H9 (cell line): Measurements from ENCODE around the gene WFDC5. TPM values are rescaled to one million over a fixed set of nuclear protein-coding genes. Genes with fewer than 3 reads are reported as not detected.
"Not testable (repeated sequence)": the region's sequence is repeated elsewhere in the genome, so short reads cannot be mapped to it uniquely, and the experiment has no call there.

Experiments
- DNase-seq: peaks from one replicate; pipeline ENCODE4 v3.0.0-alpha.2; 2017
- H2AFZ ChIP-seq: one replicate; pipeline ENCODE4 v1.6.1; 2013; ENCODE audit warnings: mild to moderate bottlenecking, low read length, control low read depth, moderate library complexity
- H2AK5ac ChIP-seq: 2 replicates; pipeline ENCODE4 v1.6.1; 2013; ENCODE audit warnings: low read length, control low read depth, mixed read lengths; ENCODE audit not compliant: insufficient read length
- H2BK120ac ChIP-seq: one replicate; pipeline ENCODE4 v1.6.1; 2013; ENCODE audit warnings: low read depth, mild to moderate bottlenecking, low read length, control low read depth, inconsistent platforms; ENCODE audit not compliant: poor library complexity, severe bottlenecking
- H2BK12ac ChIP-seq: 2 replicates; pipeline ENCODE4 v1.6.1; 2013; ENCODE audit warnings: low read length, control low read depth, mixed read lengths, low read depth; ENCODE audit not compliant: insufficient read length
- H2BK15ac ChIP-seq: 2 replicates; pipeline ENCODE4 v1.6.1; 2013; ENCODE audit warnings: low read depth, low read length, control low read depth
- H2BK20ac ChIP-seq: one replicate; pipeline ENCODE4 v1.6.1; 2013; ENCODE audit warnings: low read depth, mild to moderate bottlenecking, low read length, control low read depth, inconsistent platforms; ENCODE audit not compliant: poor library complexity, severe bottlenecking
- H2BK5ac ChIP-seq: 2 replicates; pipeline ENCODE4 v1.6.1; 2013; ENCODE audit warnings: low read length, control low read depth, mixed read lengths; ENCODE audit not compliant: insufficient read length
- H3K14ac ChIP-seq: 2 replicates; pipeline ENCODE4 v1.6.1; 2013; ENCODE audit warnings: low read length, control low read depth; ENCODE audit not compliant: insufficient read depth
- H3K18ac ChIP-seq: 2 replicates; pipeline ENCODE4 v1.6.1; 2013; ENCODE audit warnings: low read depth, mild to moderate bottlenecking, mixed read lengths, low read length, control low read depth; ENCODE audit not compliant: insufficient read length
- H3K23ac ChIP-seq: 2 replicates; pipeline ENCODE4 v1.6.1; 2013; ENCODE audit warnings: low read length, control low read depth, mixed read lengths, low read depth; ENCODE audit not compliant: insufficient read length
- H3K23me2 ChIP-seq: 2 replicates; pipeline ENCODE4 v1.6.1; 2013; ENCODE audit warnings: low read depth, mild to moderate bottlenecking, mixed read lengths, low read length, control low read depth; ENCODE audit not compliant: insufficient read length, poor library complexity, severe bottlenecking
- H3K27ac ChIP-seq: 2 replicates; pipeline ENCODE4 v1.5.1; 2013; ENCODE audit warnings: low read length, control low read depth, mixed read lengths, low read depth; ENCODE audit not compliant: insufficient read length
- H3K27me3 ChIP-seq: 2 replicates; pipeline ENCODE4 v1.6.1; 2013; ENCODE audit warnings: low read length, control low read depth, inconsistent platforms; ENCODE audit not compliant: insufficient read depth
- H3K4ac ChIP-seq: 2 replicates; pipeline ENCODE4 v1.6.1; 2013; ENCODE audit warnings: low read depth, mild to moderate bottlenecking, control low read depth, inconsistent platforms, low read length, moderate library complexity
- H3K4me1 ChIP-seq: 2 replicates; pipeline ENCODE4 v1.6.1; 2013; ENCODE audit warnings: low read length, control low read depth, inconsistent platforms; ENCODE audit not compliant: insufficient read depth
- H3K4me2 ChIP-seq: 2 replicates; pipeline ENCODE4 v1.6.1; 2013; ENCODE audit warnings: low read length, control low read depth, mixed read lengths; ENCODE audit not compliant: insufficient read length, insufficient read depth
- H3K56ac ChIP-seq: 2 replicates; pipeline ENCODE4 v1.6.1; 2013; ENCODE audit warnings: low read depth, mild to moderate bottlenecking, mixed read lengths, low read length, control low read depth; ENCODE audit not compliant: insufficient read length
- H3K79me1 ChIP-seq: 2 replicates; pipeline ENCODE4 v1.6.1; 2013; ENCODE audit warnings: low read depth, mild to moderate bottlenecking, moderate library complexity, low read length, control low read depth, inconsistent platforms; ENCODE audit not compliant: insufficient read depth, poor library complexity, severe bottlenecking
- H3K79me2 ChIP-seq: 2 replicates; pipeline ENCODE4 v1.6.1; 2013; ENCODE audit warnings: low read length, control low read depth, inconsistent platforms; ENCODE audit not compliant: insufficient read depth
- H3K9ac ChIP-seq: 2 replicates; pipeline ENCODE4 v1.6.1; 2013; ENCODE audit warnings: low read length, control low read depth, mixed read lengths; ENCODE audit not compliant: insufficient read length; ENCODE audit errors: extremely low read depth
- H3K9me3 ChIP-seq: one replicate; pipeline ENCODE4 v1.6.1; 2013; ENCODE audit warnings: low read depth, low read length, inconsistent platforms; ENCODE audit not compliant: control insufficient read depth
- H3T11ph ChIP-seq: one replicate; pipeline ENCODE4 v1.6.1; 2013; ENCODE audit warnings: mild to moderate bottlenecking, low read length, control low read depth, inconsistent platforms
- H4K20me1 ChIP-seq: one replicate; pipeline ENCODE4 v1.6.1; 2013; ENCODE audit not compliant: control insufficient read depth, insufficient read length, insufficient read depth
- H4K5ac ChIP-seq: 2 replicates; pipeline ENCODE4 v1.6.1; 2013; ENCODE audit warnings: low read depth, mild to moderate bottlenecking, mixed read lengths, low read length, control low read depth; ENCODE audit not compliant: insufficient read length
- H4K8ac ChIP-seq: replicated peaks from 2 replicates; pipeline ENCODE4 v1.6.1; 2013; ENCODE audit warnings: low read length, control low read depth, mixed read lengths, low read depth; ENCODE audit not compliant: insufficient read length
- H4K91ac ChIP-seq: 2 replicates; pipeline ENCODE4 v1.6.1; 2013; ENCODE audit warnings: low read depth, mild to moderate bottlenecking, moderate library complexity, mixed read lengths, low read length, control low read depth; ENCODE audit not compliant: insufficient read length
- H3K27ac Mint-ChIP-seq, 3 experiments: 2 replicates in 2 of 3; 3 replicates in 1 of 3; pipeline ENCODE4 v1.8.0; 2020 to 2021; ENCODE audit warnings: mixed read lengths in 3 of 3, mild to moderate bottlenecking in 1 of 3, moderate library complexity in 1 of 3
- H3K27me3 Mint-ChIP-seq: 2 replicates; pipeline ENCODE4 v1.8.0; 2021; ENCODE audit warnings: low read depth, mild to moderate bottlenecking, moderate library complexity, mixed read lengths
- H3K36me3 Mint-ChIP-seq, 3 experiments: 2 replicates in 2 of 3; 3 replicates in 1 of 3; pipeline ENCODE4 v1.8.0; 2020 to 2021; ENCODE audit warnings: low read depth in 3 of 3, mixed read lengths in 3 of 3; ENCODE audit not compliant: insufficient read depth in 1 of 3
- H3K4me1 Mint-ChIP-seq, 2 experiments: 2 replicates each; pipeline ENCODE4 v1.8.0; 2020; ENCODE audit warnings: mixed read lengths in 2 of 2
- H3K4me3 Mint-ChIP-seq, 2 experiments: 2 replicates in 1 of 2; 3 replicates in 1 of 2; pipeline ENCODE4 v1.8.0; 2020 to 2021; ENCODE audit warnings: mild to moderate bottlenecking in 2 of 2, mixed read lengths in 2 of 2, moderate library complexity in 1 of 2
- H3K9me3 Mint-ChIP-seq, 2 experiments: 2 replicates in 1 of 2; 3 replicates in 1 of 2; pipeline ENCODE4 v1.8.0; 2020; ENCODE audit warnings: mild to moderate bottlenecking in 2 of 2, mixed read lengths in 2 of 2, moderate library complexity in 1 of 2
- CTCF ChIP-seq: fragments of 200-600 bp; sonication (generic); conservative IDR thresholded peaks from 3 replicates; pipeline ENCODE4 v1.8.0; 2021; ENCODE audit warnings: antibody characterized with exemption, mild to moderate bottlenecking
- WGBS: extraction: QIAGEN DNeasy Blood & Tissue Kit; methylation state at CpG from one replicate; pipeline ENCODE4 v1.1.7; 2013; ENCODE audit warnings: missing lambda C conversion rate, low lambda C conversion rate, mixed read lengths; ENCODE audit not compliant: insufficient read length; ENCODE audit errors: extremely low coverage; 5-methylcytosine and 5-hydroxymethylcytosine counted together
- total RNA-seq: library from RNA; stranded (reverse); gene quantifications from 2 replicates; pipeline ENCODE4 v1.2.1, GENCODE V29; 2021

WFDC5 gene
- total RNA-seq, 1 experiment from 2014 or later = not detected

DNA sequence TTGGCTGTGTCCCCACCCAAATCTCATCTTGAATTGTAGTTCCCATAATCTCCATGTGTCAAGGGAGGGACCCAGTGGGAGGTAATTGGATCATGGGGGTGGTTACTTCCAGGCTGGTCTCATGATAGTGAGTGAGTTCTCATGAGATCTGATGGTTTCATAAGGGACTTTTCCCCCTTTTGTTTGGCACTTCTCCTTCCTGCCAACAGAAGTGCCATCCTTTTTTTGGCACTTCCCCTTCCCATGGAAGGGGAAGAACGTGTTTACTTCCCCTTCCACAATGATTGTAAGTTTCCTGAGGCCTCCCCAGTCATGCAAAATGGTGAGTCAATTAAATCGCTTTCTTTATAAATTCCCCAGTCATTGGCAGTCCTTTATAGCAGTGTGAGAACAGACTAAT, 41.7 kb upstream of the WFDC5 start:
- H4K8ac ChIP-seq = no peak overlapping the region

GRCh38 chr20:45154794-45155193, 39.8 kb upstream of the WFDC5 start:
- H4K91ac ChIP-seq, H3K79me2 ChIP-seq, H3K27ac Mint-ChIP-seq, H3K27me3 ChIP-seq, DNase-seq, H3K9me3 ChIP-seq, H3K79me1 ChIP-seq, H3K4me1 Mint-ChIP-seq, H2BK5ac ChIP-seq, H3K14ac ChIP-seq, H3K27me3 Mint-ChIP-seq, H2BK20ac ChIP-seq, H3K18ac ChIP-seq, H3K9ac ChIP-seq, H3K4me3 Mint-ChIP-seq, H2BK12ac ChIP-seq, H3K56ac ChIP-seq, H2AFZ ChIP-seq, H3K27ac ChIP-seq, H3K4me1 ChIP-seq, H3K23me2 ChIP-seq, H3K23ac ChIP-seq, H2AK5ac ChIP-seq, H4K20me1 ChIP-seq, H2BK120ac ChIP-seq, H4K5ac ChIP-seq, H3T11ph ChIP-seq, H3K36me3 Mint-ChIP-seq, H3K4me2 ChIP-seq, H2BK15ac ChIP-seq, H3K4ac ChIP-seq, H4K8ac ChIP-seq: not testable (repeated sequence)
- H3K9me3 Mint-ChIP-seq = peaks cover 11 to 23% of the 10 kb centered on the region in 2 experiments
- no CpG with 5 or more reads among the region's 1 CpG for WGBS

More for the DNA sequence above, 41.7 kb upstream of the WFDC5 start:
- Histone ChIP-seq H2BK15ac (no peak overlapping the region), H4K91ac (no peak overlapping the region), H3K4me2 (no peak overlapping the region), H2BK120ac (no peak overlapping the region), H2BK12ac (no peak overlapping the region), H3K79me1 (no peaks in the 10 kb centered on the region), H4K20me1 (no peaks in the 10 kb centered on the region), H3K18ac (no peak overlapping the region), H3K9me3 (no peaks in the 10 kb centered on the region), H2AFZ (no peak overlapping the region), H4K5ac (no peak overlapping the region), H3K4me1 (no peaks in the 10 kb centered on the region), H3K23me2 (no peaks in the 10 kb centered on the region), H3K27me3 (no peaks in the 10 kb centered on the region), H2AK5ac (no peak overlapping the region), H3K14ac (no peak overlapping the region), H3K27ac (no peak overlapping the region), H3T11ph (no peak overlapping the region), H3K23ac (no peak overlapping the region), H2BK5ac (no peak overlapping the region), H3K9ac (no peak overlapping the region), H2BK20ac (no peak overlapping the region), H3K4ac (no peak overlapping the region), H3K79me2 (no peaks in the 10 kb centered on the region), H3K56ac (no peak overlapping the region)
- no peak overlapping the region for H3K27ac Mint-ChIP-seq
- H3K4me3 Mint-ChIP-seq = no peak overlapping the region
- H3K4me1 Mint-ChIP-seq = no peaks in the 10 kb centered on the region
- H3K9me3 Mint-ChIP-seq = peaks cover 11 to 25% of the 10 kb centered on the region in 2 experiments
- no peaks in the 10 kb centered on the region; a peak in 1 of 7 replicates for H3K36me3 Mint-ChIP-seq
- TF ChIP-seq CTCF = no peak
- peaks cover 7% of the 10 kb centered on the region for H3K27me3 Mint-ChIP-seq
- DNase-seq = no peak
- WGBS = no CpG with 5 or more reads among the region's 2 CpGs
